Ovary (tissue), 9 donors: ENCODE data around the gene ARHGAP8. TPM values are rescaled to one million over a fixed set of nuclear protein-coding genes. Genes with fewer than 3 reads are reported as not detected.

Experiments
- DNase-seq, 5 donors: peaks; one replicate each; pipeline ENCODE4 v3.0.0-alpha.2; 2019 to 2020
- H3K27ac ChIP-seq, 2 donors: fragments of 200-600 bp; one replicate each; pipeline versions ENCODE4 v1.5.1 to v1.8.0; 2019 to 2022
- H3K27me3 ChIP-seq: fragments of 200-600 bp; one replicate; pipeline ENCODE4 v1.8.0; 2022
- H3K36me3 ChIP-seq: fragments of 200-600 bp; sonication (generic); one replicate; pipeline ENCODE4 v1.5.1; 2019
- H3K4me1 ChIP-seq: one replicate; pipeline ENCODE4 v1.8.1; 2013; ENCODE audit warnings: mild to moderate bottlenecking, moderate library complexity; ENCODE audit not compliant: insufficient read depth
- H3K4me3 ChIP-seq: fragments of 200-600 bp; sonication (generic); one replicate; pipeline ENCODE4 v1.5.1; 2017
- H3K9me3 ChIP-seq, 2 donors: fragments of 200-600 bp in 1 of 2; sonication (generic) in 1 of 2; one replicate each; pipeline versions ENCODE4 v1.5.1 to v1.8.1; 2013 to 2019; ENCODE audit warnings: mild to moderate bottlenecking in 1 of 2, moderate library complexity in 1 of 2
- CTCF ChIP-seq, 3 donors: fragments of 450-650 bp in 2 of 3; fragments of 200-600 bp in 1 of 3; IDR thresholded peaks; one replicate each; pipeline versions ENCODE4 v1.5.1 to v1.8.0; 2016 to 2022; ENCODE audit warnings: antibody characterized with exemption in 3 of 3, mild to moderate bottlenecking in 1 of 3
- EP300 ChIP-seq: sonication (generic); formaldehyde crosslinking; IDR thresholded peaks from one replicate; pipeline ENCODE4 v1.6.1; 2017; ENCODE audit warnings: antibody characterized with exemption
- POLR2A ChIP-seq: fragments of 450-650 bp; IDR thresholded peaks from one replicate; pipeline ENCODE4 v1.6.1; 2017; ENCODE audit warnings: antibody characterized with exemption, mild to moderate bottlenecking, moderate library complexity
- WGBS, 3 donors: extraction: QIAGEN DNeasy Blood & Tissue Kit in 1 of 3; methylation state at CpG; one replicate each; pipeline versions ENCODE4 v1.1.5 to v1.1.7; 2013 to 2017; 5-methylcytosine and 5-hydroxymethylcytosine counted together
- intact Hi-C, 4 donors: fragments of 100-400 bp; cut with DNase I; formaldehyde crosslinking; loops; one replicate each; pipeline versions ENCODE4 v1.11.0 to v1.15.1; 2022 to 2023
- polyA plus RNA-seq, 2 donors: library from polyadenylated mRNA; stranded (reverse); fragments of 200-250 nt in 1 of 2; fragments of 350-450 nt in 1 of 2; fragmentation: Illumina TruSeq in 1 of 2; extraction: RNeasy Lipid Tissue Mini Kit (QIAGEN cat#74804) in 1 of 2; gene quantifications; one replicate each; pipeline ENCODE4 v1.2.3, GENCODE V29; 2013 to 2014
- total RNA-seq, 7 donors: library from RNA; depleted of rRNA in 2 of 7; stranded (reverse); fragments of >200 nt in 2 of 7; fragmentation: NEBNext Ultra II Directional in 3 of 7; extraction: Animal tissue kit (Norgen Biotek cat#: 25700) in 3 of 7; gene quantifications; one replicate each; pipeline versions ENCODE4 v1.1.0 to v1.2.4, GENCODE V29; 2016 to 2023
- donor health status: DM: no; HTN: no; CAD: no; lungs with moderate emphysema.
- donor health status: DM: no; HTN: no; CAD: no.
- donor health status: Bipolar disorder and iron deficiency.
- donor health status: DM: yes; HTN: yes; CAD: no.
- donor health status: DM: no; HTN: no; CAD: no.
- donor health status: DM: yes; HTN: yes; CAD: no.

The ARHGAP8 gene
- total and polyA plus RNA-seq, 9 donors: 0.45 to 23.8 (median 2.1) TPM

- Histone ChIP-seq H3K4me1 (no peaks in the 10 kb centered on the region), H3K27me3 (no peaks in the 10 kb centered on the region), H3K36me3 (no peaks in the 10 kb centered on the region), H3K9me3 (no peaks in the 10 kb centered on the region), H3K27ac (no peak overlapping the region), H3K4me3 (no peak overlapping the region)
- DNase-seq: no peak
- intact Hi-C loops: no loop called here
- 48 to 54% (median 49%) methylated on average over 4 of the region's 4 CpGs for WGBS, 3 donors
- no peak for TF ChIP-seq POLR2A
Measured at GRCh38 chr22:44764974-44765373, 12.6 kb downstream of the ARHGAP8 start.

GRCh38 chr22:44765571-44766285 lies 13.4 kb downstream of the ARHGAP8 start:
- WGBS, 3 donors: 69 to 78% (median 72%) methylated on average over 22 to 23 of the region's 23 CpGs
- intact Hi-C loops: no loop called here
- no peaks in the 10 kb centered on the region for H3K36me3 ChIP-seq
- no peaks in the 10 kb centered on the region for H3K4me1 ChIP-seq
- no peak overlapping the region for H3K4me3 ChIP-seq
- H3K27ac ChIP-seq: no peak overlapping the region
- DNase-seq: no peak
- no peaks in the 10 kb centered on the region for H3K27me3 ChIP-seq
- H3K9me3 ChIP-seq: no peaks in the 10 kb centered on the region
- TF ChIP-seq POLR2A (no peak), CTCF (IDR thresholded peaks at IDR 0.05) (no peak), EP300 (no peak)

GRCh38 chr22:44773082-44773481 lies 20.7 kb downstream of the ARHGAP8 start:
- intact Hi-C loops: no loop called here
- WGBS, 3 donors: 94 to 96% (median 95%) methylated on average over 1 of the region's 1 CpG
- Histone ChIP-seq H3K36me3 (no peaks in the 10 kb centered on the region), H3K27me3 (no peaks in the 10 kb centered on the region), H3K9me3 (no peaks in the 10 kb centered on the region), H3K4me1 (no peaks in the 10 kb centered on the region), H3K4me3 (no peak overlapping the region), H3K27ac (no peak overlapping the region)
- no peak for DNase-seq
- TF ChIP-seq EP300: no peak
- no peak for TF ChIP-seq POLR2A
- TF ChIP-seq CTCF (IDR thresholded peaks at IDR 0.05): no peak

- Histone ChIP-seq H3K27ac (no peak overlapping the region), H3K36me3 (no peaks in the 10 kb centered on the region), H3K9me3 (no peaks in the 10 kb centered on the region), H3K27me3 (no peaks in the 10 kb centered on the region), H3K4me3 (no peak overlapping the region), H3K4me1 (no peaks in the 10 kb centered on the region)
- no peak for DNase-seq
- intact Hi-C loops: no loop called here
- WGBS, 3 donors: 89 to 95% (median 93%) methylated on average over 5 of the region's 5 CpGs
- no peak for TF ChIP-seq EP300
- no peak for TF ChIP-seq POLR2A
- no peak for TF ChIP-seq CTCF (IDR thresholded peaks at IDR 0.05)
Measured at GRCh38 chr22:44775862-44776261, 23.5 kb downstream of the ARHGAP8 start.

GRCh38 chr22:44776605-44777363 lies 24.4 kb downstream of the ARHGAP8 start:
- intact Hi-C loops: no loop called here
- DNase-seq: no peak
- TF ChIP-seq EP300: no peak
- no peak for TF ChIP-seq CTCF (IDR thresholded peaks at IDR 0.05)
- no peak for TF ChIP-seq POLR2A
- 65 to 71% (median 66%) methylated on average over 16 of the region's 16 CpGs for WGBS, 3 donors
- no peaks in the 10 kb centered on the region for H3K27me3 ChIP-seq
- no peak overlapping the region for H3K4me3 ChIP-seq
- H3K9me3 ChIP-seq: no peaks in the 10 kb centered on the region
- H3K4me1 ChIP-seq: no peaks in the 10 kb centered on the region
- H3K36me3 ChIP-seq: no peaks in the 10 kb centered on the region
- H3K27ac ChIP-seq: no peak overlapping the region
